HL-60/S4 (cell line): Measurements from ENCODE around the gene NTSR1.

Experiments
- in situ Hi-C: fragments of 300-500 bp; cut with MboI; formaldehyde crosslinking; loops from 2 replicates; pipeline ENCODE4 v1.14.3; 2022; ENCODE audit warnings: low sequenced_read_pairs

Gene NTSR1

GRCh38 chr20:62808211-62808865 lies 99.7 kb downstream of the NTSR1 start:
- in situ Hi-C loops = no loop called here

DNA sequence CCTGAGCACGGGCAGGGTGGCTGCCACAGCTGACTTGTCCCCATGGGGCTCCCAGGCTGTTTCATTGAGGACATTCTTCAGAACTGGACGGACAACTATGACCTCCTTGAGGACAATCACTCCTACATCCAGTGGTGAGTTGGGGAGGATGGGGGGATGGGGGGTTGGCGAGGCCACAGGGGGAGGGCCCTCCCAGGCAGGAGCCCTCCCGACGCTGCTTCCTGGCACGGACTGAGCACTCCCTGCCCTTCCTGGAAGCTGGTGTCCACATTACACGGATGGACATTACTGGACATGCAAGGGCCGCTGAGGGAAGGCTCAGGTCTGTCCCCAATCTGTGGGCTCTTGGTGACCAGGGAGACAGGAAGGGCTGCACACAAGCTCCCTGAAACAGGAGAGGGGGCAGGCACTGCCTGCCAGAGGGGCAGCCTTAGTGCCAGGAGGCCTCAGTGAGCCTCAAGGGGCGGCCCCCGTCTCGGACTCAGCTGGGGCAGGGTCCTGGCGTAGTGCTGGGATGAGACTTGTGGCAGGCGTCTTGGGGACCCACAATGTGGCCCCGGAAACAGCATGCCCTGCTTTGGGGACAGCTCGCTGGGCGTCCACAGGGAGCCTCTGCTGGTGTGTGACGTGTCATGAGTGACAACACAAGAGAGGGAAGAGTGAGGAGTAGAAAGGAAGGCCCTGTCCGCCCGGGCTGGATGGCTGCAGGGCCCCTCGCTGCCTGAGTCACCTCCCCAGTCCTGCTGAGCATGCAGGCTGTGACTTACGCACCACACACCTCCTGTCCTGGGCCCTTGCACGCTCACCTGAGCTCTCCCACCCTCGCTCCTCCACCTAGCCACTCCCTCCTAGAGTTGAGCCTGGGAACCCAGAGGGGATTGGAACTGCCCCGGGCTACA lies 101.1 kb downstream of the NTSR1 start:
- in situ Hi-C loops = no loop called here

DNA sequence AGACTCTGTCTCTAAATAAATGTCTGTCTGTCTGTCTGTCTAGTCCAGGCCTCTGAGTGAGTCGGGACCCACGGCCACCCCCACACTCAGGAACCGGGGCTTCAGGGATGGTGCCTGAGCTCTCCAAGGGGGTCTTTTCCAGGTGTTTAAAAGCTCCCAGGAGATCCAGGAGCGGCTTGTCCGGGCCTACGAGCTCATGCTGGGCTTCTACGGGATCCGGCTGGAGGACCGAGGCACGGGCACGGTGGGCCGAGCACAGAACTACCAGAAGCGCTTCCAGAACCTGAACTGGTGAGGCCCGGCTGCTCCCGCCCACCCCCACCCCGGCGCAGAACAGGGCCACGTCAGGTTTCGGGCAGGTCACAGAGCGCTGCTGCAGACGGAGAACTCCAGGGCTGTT lies 102.7 kb downstream of the NTSR1 start:
- in situ Hi-C loops = no loop called here

- in situ Hi-C loops = no loop called here
Observed at GRCh38 chr20:62811720-62812119, 103.1 kb downstream of the NTSR1 start.
